Suppressor macrophage treated with lipopolysaccharide for 4 hours (primary cell): ENCODE data around the gene FES.
A peak's percentile ranks its signal among the peaks of the same experiment; 100 is the strongest.

Experiments used
- DNase-seq: peaks from one replicate; pipeline ENCODE4 v3.0.0-alpha.2; 2020

Gene FES

DNA sequence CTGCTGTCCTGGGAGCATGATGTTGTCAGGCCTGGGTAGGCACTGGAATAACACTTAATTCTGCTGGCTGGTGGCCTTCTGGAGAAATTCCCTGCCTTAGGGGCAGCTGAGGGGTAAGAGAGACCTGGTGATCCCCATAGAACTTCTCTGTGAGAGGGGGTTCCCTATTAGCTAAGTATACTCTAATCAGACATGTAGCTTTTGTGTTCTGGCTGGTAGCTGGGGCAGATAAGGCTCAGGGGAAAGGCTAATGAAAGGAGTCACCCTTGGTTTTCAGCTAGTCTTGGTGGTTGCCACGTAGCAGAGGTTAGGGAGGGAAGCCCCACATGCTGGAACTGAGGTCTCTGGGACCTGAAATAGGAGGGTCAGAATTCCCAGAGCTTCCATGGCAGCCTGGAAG lies 49.0 kb downstream of the FES start:
- DNase-seq: no peak

DNA sequence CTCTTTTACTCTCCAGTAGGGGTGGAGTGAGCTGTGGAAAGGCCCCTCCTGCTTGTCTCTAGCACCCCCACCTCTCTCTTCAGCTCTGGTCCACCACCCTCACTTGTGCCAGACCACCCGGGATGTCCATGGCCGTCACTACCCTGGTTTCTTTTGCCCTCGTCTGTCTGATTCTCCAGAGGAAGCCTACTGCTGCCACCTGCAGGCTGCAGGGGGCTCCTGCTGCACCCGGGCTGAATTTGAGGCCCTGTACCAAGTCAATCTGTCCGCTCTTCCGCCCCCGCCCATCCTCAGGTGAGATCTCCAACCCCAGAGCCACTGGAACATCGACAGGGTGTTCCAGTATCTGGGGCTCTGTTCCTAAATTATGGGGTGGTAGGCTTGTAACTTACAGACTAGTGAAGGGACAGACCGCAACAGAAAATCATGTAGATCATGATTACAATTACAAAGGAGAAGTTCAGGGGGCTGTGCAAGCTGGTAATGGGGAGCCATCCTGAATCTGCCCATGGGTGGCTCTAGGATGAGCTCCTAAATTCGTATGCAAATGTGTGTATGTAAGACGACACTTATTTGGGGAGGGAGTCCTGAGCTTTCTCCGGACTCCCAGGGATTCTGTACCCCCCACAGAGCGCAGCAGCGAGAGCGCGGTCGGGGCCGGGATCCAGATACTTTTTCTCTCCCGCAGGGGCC lies 50.1 kb downstream of the FES start:
- peak; percentile 86 for DNase-seq

DNA sequence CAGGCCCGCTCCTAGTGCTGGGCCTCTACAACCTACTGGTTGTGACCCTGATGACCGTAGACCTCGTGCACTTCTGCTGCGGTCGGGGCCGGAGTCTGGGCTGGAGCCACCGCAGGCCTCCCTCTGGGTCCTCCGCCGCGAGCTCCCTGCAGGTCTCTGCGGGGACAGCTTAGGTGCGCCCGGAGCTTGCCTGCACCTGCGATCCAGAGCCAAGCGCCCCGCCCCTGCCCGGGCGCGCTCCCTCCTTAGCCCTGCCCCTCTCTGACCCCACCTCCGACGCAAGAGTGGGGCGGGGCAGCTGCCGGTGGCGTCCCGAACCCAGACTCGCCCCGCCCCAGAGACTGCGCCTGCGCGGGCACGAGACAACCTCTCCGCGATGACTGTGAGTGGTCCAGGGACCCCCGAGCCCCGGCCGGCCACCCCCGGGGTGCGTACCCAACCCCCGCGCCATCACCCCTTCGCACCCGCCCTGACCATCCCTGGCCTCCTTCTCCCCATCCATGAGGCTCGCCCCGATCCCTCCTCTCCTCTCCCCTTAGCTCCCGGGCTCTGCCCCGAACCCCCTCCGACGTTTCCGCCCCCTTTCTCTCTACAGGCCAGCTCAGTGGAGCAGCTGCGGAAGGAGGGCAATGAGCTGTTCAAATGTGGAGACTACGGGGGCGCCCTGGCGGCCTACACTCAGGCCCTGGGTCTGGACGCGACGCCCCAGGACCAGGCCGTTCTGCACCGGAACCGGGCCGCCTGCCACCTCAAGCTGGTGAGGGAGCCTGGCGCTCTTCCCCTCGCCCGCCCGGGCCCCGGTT lies 50.8 kb downstream of the FES start, which contains the start of gene UNC45A:
UNC45A (plus strand) TSS at position 337 of the 803 bp plus-strand sequence; CDS start at position 377, 40 bp downstream.
- peak; percentile 92 for DNase-seq

DNA sequence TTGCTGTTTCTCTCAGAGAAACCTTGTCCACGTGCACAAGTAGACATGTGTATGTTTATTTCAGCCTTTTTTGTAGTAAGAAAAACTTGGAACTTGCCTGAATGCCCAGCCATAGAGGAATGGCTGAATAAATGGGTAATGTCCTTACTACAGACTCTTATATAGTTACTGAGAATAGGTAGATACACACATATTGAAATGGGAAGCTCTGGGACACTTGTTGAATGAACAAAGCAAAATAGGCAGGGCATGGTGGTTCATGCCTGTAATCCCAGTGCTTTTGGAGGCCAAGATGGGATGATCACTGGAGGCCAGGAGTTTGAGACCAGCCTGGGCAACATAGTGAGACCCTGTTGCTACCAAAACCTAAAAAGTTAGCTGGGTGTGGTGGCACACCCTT lies 52.5 kb downstream of the FES start:
- DNase-seq: no peak

DNA sequence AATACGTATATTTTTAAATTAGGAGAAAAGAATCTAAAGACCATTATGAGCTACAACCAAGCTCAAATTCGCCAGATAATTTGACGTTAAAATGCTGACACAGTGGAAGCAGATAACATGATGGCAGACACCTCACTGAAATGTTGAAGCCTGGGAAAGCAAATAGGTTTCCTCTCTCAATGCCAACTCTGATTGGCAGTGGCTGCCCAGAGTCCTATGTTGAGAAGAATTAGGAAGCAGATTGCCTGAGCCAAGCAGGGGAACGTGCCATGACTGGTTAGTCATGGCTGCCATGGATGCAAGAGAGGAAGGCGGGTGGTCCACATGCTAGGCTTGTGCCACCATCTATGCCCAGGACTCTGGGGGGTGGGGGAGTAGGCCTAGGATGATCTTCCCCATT lies 54.0 kb downstream of the FES start:
- no peak for DNase-seq

DNA sequence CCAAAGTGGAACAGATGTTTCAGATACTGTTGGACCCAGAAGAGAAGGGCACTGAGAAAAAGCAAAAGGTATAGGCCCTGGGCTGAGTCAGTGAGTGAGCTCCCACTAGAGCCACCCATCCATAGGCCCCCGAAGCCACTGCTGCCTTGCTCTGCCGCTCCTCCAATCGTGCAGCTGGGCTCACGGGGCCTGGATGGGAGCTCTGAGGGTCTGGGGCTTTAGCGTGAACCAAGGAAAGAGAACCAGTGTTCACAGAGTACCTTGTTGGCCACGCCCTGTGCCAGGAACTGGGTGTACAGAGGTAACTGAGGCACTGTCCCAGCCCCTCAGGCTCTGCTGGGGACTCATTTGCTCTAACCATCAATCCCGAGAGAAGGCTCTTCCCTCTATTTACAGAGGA lies 55.5 kb downstream of the FES start:
- no peak for DNase-seq

DNA sequence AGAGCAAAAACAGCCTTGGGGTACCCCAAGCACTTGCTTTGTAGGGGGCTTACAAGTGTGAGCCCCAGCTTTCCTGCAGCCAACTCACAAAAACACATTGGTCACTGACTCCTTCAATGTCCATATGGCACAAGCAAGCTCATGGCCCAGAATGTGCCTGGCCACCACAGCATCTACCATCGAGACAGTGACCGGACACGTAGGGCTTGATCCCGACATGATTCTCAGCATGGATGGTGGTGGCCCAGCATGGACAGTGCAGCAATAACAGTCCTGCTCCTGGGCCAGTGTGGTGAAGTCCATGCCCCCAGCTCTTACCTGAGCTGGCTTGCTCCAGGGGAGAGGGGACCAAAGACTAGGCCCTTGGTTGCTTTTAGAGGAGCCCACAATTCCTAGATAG lies 56.7 kb downstream of the FES start:
- no peak for DNase-seq

DNA sequence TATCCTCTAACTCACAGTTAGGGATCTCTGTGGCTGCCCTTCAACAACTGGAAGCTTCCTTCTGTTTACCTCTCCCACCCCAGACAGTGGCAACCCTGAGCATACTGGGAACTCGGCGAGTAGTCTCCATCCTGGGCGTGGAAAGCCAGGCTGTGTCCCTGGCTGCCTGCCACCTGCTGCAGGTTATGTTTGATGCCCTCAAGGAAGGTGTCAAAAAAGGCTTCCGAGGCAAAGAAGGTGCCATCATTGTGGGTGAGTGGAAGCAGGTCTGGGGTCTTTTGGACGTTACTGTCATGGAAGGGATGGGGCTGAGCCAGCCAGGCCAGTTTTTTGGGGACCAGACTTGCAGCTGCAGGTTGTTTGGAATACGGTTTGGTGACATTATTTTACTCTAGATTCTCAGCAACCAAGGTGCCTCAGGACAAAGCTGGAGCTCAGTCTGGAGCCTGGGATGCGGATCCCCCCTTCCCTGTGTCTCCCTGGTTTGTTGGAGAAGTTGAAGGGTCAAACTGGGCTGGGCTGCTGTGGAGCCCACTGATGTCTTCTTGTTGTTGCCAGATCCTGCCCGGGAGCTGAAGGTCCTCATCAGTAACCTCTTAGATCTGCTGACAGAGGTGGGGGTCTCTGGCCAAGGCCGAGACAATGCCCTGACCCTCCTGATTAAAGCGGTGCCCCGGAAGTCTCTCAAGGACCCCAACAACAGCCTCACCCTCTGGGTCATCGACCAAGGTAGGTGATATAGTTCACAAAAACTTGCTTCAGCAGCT lies 58.2 kb downstream of the FES start:
- DNase-seq: no peak

DNA sequence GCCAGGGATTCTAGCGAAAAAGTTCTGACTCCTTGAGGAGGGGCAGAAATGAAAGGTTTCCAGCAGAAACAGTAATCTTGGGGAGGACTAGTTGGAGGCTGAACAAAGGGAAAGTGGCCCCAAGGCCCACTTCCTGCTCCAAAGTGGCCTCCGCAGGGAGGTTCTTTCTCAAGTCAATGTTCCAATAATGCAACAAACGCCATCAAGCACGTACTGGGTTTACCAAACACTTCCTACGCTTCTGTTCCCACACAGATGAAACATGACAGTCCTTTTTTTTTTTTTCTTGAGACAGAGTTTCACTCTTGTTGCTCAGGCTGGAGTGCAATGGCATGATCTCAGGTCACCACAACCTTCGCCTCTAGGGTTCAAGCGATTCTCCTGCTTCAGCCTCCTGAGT lies 60.8 kb downstream of the FES start:
- peak; percentile 47 for DNase-seq
